ENCODE measurements around the gene SEMA6B.
"Not testable (repeated sequence)": the region's sequence is repeated elsewhere in the genome, so short reads cannot be mapped to it uniquely, and the experiment has no call there.

SEMA6B gene

GRCh38 chr19:4571305-4571917 lies 11.9 kb upstream of the SEMA6B start:
- TF ChIP-seq, protein P1, sequence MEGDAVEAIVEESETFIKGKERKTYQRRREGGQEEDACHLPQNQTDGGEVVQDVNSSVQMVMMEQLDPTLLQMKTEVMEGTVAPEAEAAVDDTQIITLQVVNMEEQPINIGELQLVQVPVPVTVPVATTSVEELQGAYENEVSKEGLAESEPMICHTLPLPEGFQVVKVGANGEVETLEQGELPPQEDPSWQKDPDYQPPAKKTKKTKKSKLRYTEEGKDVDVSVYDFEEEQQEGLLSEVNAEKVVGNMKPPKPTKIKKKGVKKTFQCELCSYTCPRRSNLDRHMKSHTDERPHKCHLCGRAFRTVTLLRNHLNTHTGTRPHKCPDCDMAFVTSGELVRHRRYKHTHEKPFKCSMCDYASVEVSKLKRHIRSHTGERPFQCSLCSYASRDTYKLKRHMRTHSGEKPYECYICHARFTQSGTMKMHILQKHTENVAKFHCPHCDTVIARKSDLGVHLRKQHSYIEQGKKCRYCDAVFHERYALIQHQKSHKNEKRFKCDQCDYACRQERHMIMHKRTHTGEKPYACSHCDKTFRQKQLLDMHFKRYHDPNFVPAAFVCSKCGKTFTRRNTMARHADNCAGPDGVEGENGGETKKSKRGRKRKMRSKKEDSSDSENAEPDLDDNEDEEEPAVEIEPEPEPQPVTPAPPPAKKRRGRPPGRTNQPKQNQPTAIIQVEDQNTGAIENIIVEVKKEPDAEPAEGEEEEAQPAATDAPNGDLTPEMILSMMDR (IDR thresholded peaks at IDR 0.05; ENCODE audit: control insufficient read depth, insufficient read depth, low read depth, low read length, missing control alignments) = no peak
- H3K4me3 ChIP-seq (ENCODE audit: control insufficient read depth, low read depth, low read length) = no peak overlapping the region
- DNase-seq (ENCODE audit: low read depth) = no peak

DNA sequence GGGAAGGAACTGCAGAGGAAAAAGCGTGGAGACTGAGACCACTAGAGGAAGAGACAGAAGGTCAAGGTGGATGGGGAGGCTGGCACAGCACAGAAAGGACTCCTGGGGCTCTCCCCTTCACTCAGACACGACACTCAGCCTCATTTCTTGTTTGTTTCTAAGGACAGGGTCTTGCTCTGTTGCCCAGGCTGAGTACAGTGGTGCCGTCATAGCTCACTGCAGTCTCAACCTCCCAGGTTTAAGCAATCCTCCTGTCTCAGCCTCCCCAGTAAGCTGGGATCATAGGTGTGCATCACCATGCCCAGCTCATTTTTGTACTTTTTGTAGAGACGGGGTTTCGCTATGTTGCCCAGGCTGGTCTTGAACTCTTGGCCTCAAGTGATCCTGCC lies 11.4 kb upstream of the SEMA6B start:
- DNase-seq (ENCODE audit: low read depth) = no peak
- TF ChIP-seq, protein P1 (IDR thresholded peaks at IDR 0.05; ENCODE audit: control insufficient read depth, insufficient read depth, low read depth, low read length, missing control alignments) = no peak
- H3K4me3 ChIP-seq (ENCODE audit: control insufficient read depth, low read depth, low read length) = no peak overlapping the region

DNA sequence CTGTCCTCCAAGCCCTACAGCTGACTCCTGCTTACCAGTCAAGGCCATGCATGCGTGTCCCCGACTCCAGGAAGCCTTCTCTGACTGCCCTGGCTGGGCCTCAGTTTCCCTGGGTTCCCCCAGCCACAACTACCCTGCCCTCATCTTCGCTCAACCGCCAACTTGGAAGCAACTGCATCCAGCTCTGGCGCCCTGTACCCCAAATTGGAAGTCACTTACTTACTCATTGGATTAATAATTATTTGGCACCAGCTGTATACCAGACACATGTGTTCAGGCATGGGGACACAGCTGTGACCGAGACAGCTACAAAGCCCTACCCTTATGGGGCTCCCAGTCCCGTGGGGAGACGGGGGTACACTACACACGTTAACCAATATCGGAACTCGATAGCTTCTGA lies 10.9 kb upstream of the SEMA6B start:
- TF ChIP-seq, protein P1 (IDR thresholded peaks at IDR 0.05; ENCODE audit: control insufficient read depth, insufficient read depth, low read depth, low read length, missing control alignments) = no peak
- DNase-seq (ENCODE audit: low read depth) = no peak
- H3K4me3 ChIP-seq (ENCODE audit: control insufficient read depth, low read depth, low read length) = no peak overlapping the region

GRCh38 chr19:4568886-4569285 lies 9.4 kb upstream of the SEMA6B start:
- no peak for DNase-seq (ENCODE audit: low read depth)
- H3K4me3 ChIP-seq (ENCODE audit: control insufficient read depth, low read depth, low read length) = no peak overlapping the region
- TF ChIP-seq, protein P1 (IDR thresholded peaks at IDR 0.05; ENCODE audit: control insufficient read depth, insufficient read depth, low read depth, low read length, missing control alignments) = no peak

DNA sequence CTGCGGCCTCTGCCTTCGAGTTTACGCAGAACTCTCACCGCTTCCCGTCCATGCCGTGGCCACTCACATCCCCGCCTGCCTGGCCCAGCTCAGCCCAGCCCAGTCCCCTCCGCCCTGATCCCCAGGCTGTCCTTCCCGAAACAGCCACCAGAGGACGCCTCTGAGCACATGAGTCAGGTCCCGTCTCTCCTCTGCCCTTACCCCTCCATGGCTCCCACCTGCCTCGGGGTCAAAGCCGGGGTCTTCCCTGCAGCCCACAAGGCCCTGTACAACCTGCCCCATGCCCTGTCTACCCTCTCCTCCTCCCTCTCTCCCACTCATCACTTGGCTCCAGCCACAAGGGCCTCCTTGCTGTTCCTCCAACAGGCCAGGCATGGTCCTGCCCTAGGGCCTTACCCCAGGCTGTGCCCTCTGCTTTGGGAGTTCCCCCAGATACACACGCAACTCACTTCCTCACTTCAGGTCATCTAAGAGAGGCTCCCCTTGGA lies 8.1 kb upstream of the SEMA6B start:
- TF ChIP-seq, protein P1 (IDR thresholded peaks at IDR 0.05; ENCODE audit: control insufficient read depth, insufficient read depth, low read depth, low read length, missing control alignments) = peak; percentile 90
- no peak overlapping the region for H3K4me3 ChIP-seq (ENCODE audit: control insufficient read depth, low read depth, low read length)
- DNase-seq (ENCODE audit: low read depth) = no peak

DNA sequence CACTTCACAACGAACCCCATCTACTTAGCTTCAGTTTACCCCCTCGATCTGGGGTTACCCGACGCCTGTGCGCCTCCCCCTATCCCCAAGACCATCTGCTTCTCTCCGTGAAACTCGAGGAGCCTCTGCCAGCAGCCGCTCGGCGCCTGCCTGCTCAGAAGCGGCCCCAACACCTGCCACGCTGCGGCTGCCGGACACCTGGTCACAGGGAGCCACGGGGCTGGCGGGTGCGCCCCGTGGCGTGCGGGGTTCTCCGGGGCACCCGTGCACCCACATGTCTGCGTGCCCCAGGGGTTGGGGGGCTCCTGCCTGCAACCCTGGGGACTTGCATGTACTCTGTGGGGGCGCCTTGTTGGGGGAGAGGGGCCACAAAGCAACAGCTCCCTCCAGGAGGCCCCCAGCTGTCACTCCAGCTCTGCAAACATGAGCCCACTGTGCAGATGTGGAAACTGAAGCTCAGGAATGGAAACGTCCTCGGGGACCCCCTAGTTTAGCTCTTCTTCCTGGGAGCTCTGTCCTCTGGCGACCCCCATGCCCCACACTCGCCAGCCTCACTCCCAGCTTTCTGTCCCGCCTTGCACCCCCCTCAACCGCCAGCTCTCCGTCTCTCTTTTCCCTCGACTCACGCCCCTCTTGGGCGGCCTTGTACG lies 7.0 kb upstream of the SEMA6B start:
- H3K4me3 ChIP-seq (ENCODE audit: control insufficient read depth, low read depth, low read length) = no peak overlapping the region
- DNase-seq (ENCODE audit: low read depth) = no peak
- TF ChIP-seq, protein P1 (IDR thresholded peaks at IDR 0.05; ENCODE audit: control insufficient read depth, insufficient read depth, low read depth, low read length, missing control alignments) = no peak

GRCh38 chr19:4563562-4563961 lies 4.1 kb upstream of the SEMA6B start:
- not testable (repeated sequence) for H3K4me3 ChIP-seq (ENCODE audit: control insufficient read depth, low read depth, low read length); DNase-seq (ENCODE audit: low read depth)

GRCh38 chr19:4562085-4562484 lies 2.6 kb upstream of the SEMA6B start:
- DNase-seq (ENCODE audit: low read depth); H3K4me3 ChIP-seq (ENCODE audit: control insufficient read depth, low read depth, low read length): not testable (repeated sequence)
